Measurements from ENCODE around the gene BMP2K. TPM values are rescaled to one million over a fixed set of nuclear protein-coding genes. Genes with fewer than 3 reads are reported as not detected.

Gene BMP2K
- total and polyA plus RNA-seq, 2 of the 8 experiments (the other 6 are each of a cell fraction or from before 2014, with no cell fraction given) = 15.6 to 24.1 TPM

GRCh38 chr4:78885598-78885997 is 109.4 kb downstream of the BMP2K start:
- Histone ChIP-seq H3K56ac (replicated peaks; ENCODE audit: insufficient read length, low read depth, low read length) (no peak overlapping the region), H3K79me1 (ENCODE audit: low read depth, low read length) (no peaks in the 10 kb centered on the region), H4K20me1 (replicated peaks in 1 of 2; ENCODE audit: control insufficient read depth in 1 of 2, insufficient read depth in 2 of 2, low read length in 2 of 2) (no peaks in the 10 kb centered on the region), H3K9ac (replicated peaks in 1 of 4; ENCODE audit: extremely low read depth in 1 of 4, low read depth in 3 of 4, low read length in 3 of 4) (no peak overlapping the region), H3K27me3 (replicated peaks in 1 of 4; ENCODE audit: control insufficient read depth in 3 of 4, extremely low read depth in 1 of 4, insufficient read depth in 3 of 4, low read length in 3 of 4) (no peaks in the 10 kb centered on the region), H3K4me2 (ENCODE audit: insufficient read depth in 1 of 2, low read depth in 2 of 2, low read length in 2 of 2) (no peak overlapping the region), H2BK15ac (ENCODE audit: low read length) (no peak overlapping the region), H3K4ac (replicated peaks; ENCODE audit: insufficient read length, low read depth, low read length) (no peak overlapping the region), H3K9me3 (ENCODE audit: insufficient read depth in 2 of 2, low read depth in 1 of 2, low read length in 1 of 2) (no peaks in the 10 kb centered on the region), H2AFZ (ENCODE audit: low read length) (no peak overlapping the region), H3K4me3 (ENCODE audit: extremely low read depth in 1 of 4, insufficient read depth in 2 of 4, low read depth in 3 of 4, low read length in 4 of 4) (no peak overlapping the region), H3K27ac (ENCODE audit: low read depth, low read length) (no peak overlapping the region), H2BK120ac (replicated peaks; ENCODE audit: low read depth, low read length) (no peak overlapping the region), H4K8ac (ENCODE audit: extremely low read depth, insufficient read depth, low read length) (no peak overlapping the region), H3K23me2 (ENCODE audit: low read depth, low read length) (no peaks in the 10 kb centered on the region), H2BK20ac (ENCODE audit: low read length) (no peak overlapping the region), H3K79me2 (ENCODE audit: control insufficient read depth in 1 of 2, insufficient read depth in 2 of 2, low read length in 2 of 2) (no peaks in the 10 kb centered on the region), H4K91ac (replicated peaks; ENCODE audit: insufficient read length, low read length) (no peak overlapping the region), H2AK5ac (ENCODE audit: low read depth, low read length) (no peak overlapping the region), H3K14ac (ENCODE audit: insufficient read length) (no peak overlapping the region), H4K5ac (ENCODE audit: insufficient read length, low read depth, low read length) (no peak overlapping the region), H3K18ac (ENCODE audit: extremely low read depth, low read length) (no peak overlapping the region), H3K4me1 (replicated peaks in 1 of 4; ENCODE audit: control insufficient read depth in 3 of 4, insufficient read depth in 4 of 4, low read length in 3 of 4) (no peaks in the 10 kb centered on the region), H3K23ac (ENCODE audit: insufficient read length) (no peak overlapping the region), H3K36me3 (ENCODE audit: control insufficient read depth in 2 of 4, insufficient read depth in 4 of 4, low read length in 3 of 4) (peaks cover 0 to 7% (median 3%) of the 10 kb centered on the region in 4 experiments; a peak in 3 of 8 replicates), H2BK12ac (ENCODE audit: low read depth, low read length) (no peak overlapping the region), H2BK5ac (ENCODE audit: low read depth, low read length) (no peak overlapping the region)
- CTCF ChIA-PET (ENCODE audit: partially characterized antibody) = no interaction called here
- no peak for DNase-seq (ENCODE audit: low read depth in 1 of 2, low spot score in 2 of 2)
- no peak for TF ChIP-seq TEAD4 (IDR thresholded peaks at IDR 0.05; ENCODE audit: low read depth, low read length)
- no peak for TF ChIP-seq EGR1 (IDR thresholded peaks at IDR 0.05; ENCODE audit: borderline replicate concordance, low read depth, low read length)
- TF ChIP-seq TCF12 (IDR thresholded peaks at IDR 0.05; ENCODE audit: low read depth, low read length) = no peak
- TF ChIP-seq TBP (IDR thresholded peaks at IDR 0.05; ENCODE audit: low read depth, low read length) = no peak
- TF ChIP-seq CHD2 (IDR thresholded peaks at IDR 0.05; ENCODE audit: low read length) = no peak
- TF ChIP-seq KDM1A (IDR thresholded peaks at IDR 0.05; ENCODE audit: borderline replicate concordance, low read length) = no peak
- TF ChIP-seq POU5F1 (IDR thresholded peaks at IDR 0.05; ENCODE audit: low read depth, low read length) = no peak
- no peak for TF ChIP-seq GTF2F1 (IDR thresholded peaks at IDR 0.05; ENCODE audit: borderline replicate concordance, low read depth, low read length)
- TF ChIP-seq BACH1 (IDR thresholded peaks at IDR 0.05; ENCODE audit: low read length) = no peak
- no peak for TF ChIP-seq NRF1 (IDR thresholded peaks at IDR 0.05; ENCODE audit: low read depth, low read length)
- no peak for TF ChIP-seq E2F6 (IDR thresholded peaks at IDR 0.05)
- FAIRE-seq = no peak
- POLR2A ChIA-PET (ENCODE audit: partially characterized antibody) = no interaction called here
